ES-I3 (cell line): ENCODE results near the gene FAHD2A.

Experiments
- H3K36me3 ChIP-seq: 2 replicates; pipeline ENCODE4 v1.6.1; 2013; ENCODE audit warnings: mild to moderate bottlenecking, low read length, control low read depth, moderate library complexity; ENCODE audit not compliant: insufficient read depth
- H3K4me1 ChIP-seq: 2 replicates; pipeline ENCODE4 v1.6.1; 2013; ENCODE audit warnings: mild to moderate bottlenecking, control low read depth, low read length; ENCODE audit not compliant: insufficient read depth
- H3K9ac ChIP-seq: 2 replicates; pipeline ENCODE4 v1.6.1; 2013; ENCODE audit warnings: low read depth, mild to moderate bottlenecking, low read length, moderate library complexity
- H3K9me3 ChIP-seq: 2 replicates; pipeline ENCODE4 v1.6.1; 2013; ENCODE audit warnings: mild to moderate bottlenecking, low read length, moderate library complexity; ENCODE audit not compliant: control insufficient read depth, insufficient read depth

FAHD2A gene

GRCh38 chr2:95381212-95382191 is 21.0 kb upstream of the FAHD2A start:
- no peaks in the 10 kb centered on the region for H3K9me3 ChIP-seq
- no peaks in the 10 kb centered on the region for H3K36me3 ChIP-seq
- no peaks in the 10 kb centered on the region; the same call in 1 of the 2 replicates for H3K4me1 ChIP-seq
- H3K9ac ChIP-seq = no peak overlapping the region

- H3K9me3 ChIP-seq = no peaks in the 10 kb centered on the region
- no peak overlapping the region for H3K9ac ChIP-seq
- no peaks in the 10 kb centered on the region; the same call in 1 of the 2 replicates for H3K4me1 ChIP-seq
- no peaks in the 10 kb centered on the region for H3K36me3 ChIP-seq
Measured at GRCh38 chr2:95382192-95382591, 20.3 kb upstream of the FAHD2A start.

GRCh38 chr2:95382686-95383634 is 19.5 kb upstream of the FAHD2A start:
- no peaks in the 10 kb centered on the region for H3K9me3 ChIP-seq
- H3K4me1 ChIP-seq = no peaks in the 10 kb centered on the region; the same call in 1 of the 2 replicates
- no peak overlapping the region for H3K9ac ChIP-seq
- H3K36me3 ChIP-seq = no peaks in the 10 kb centered on the region

- H3K9ac ChIP-seq = no peak overlapping the region
- H3K9me3 ChIP-seq = no peaks in the 10 kb centered on the region
- no peaks in the 10 kb centered on the region; the same call in 1 of the 2 replicates for H3K4me1 ChIP-seq
- no peaks in the 10 kb centered on the region for H3K36me3 ChIP-seq
Measured at GRCh38 chr2:95383635-95384027, 18.9 kb upstream of the FAHD2A start.

- Histone ChIP-seq H3K36me3 (no peaks in the 10 kb centered on the region), H3K4me1 (no peaks in the 10 kb centered on the region; the same call in 1 of the 2 replicates), H3K9me3 (no peaks in the 10 kb centered on the region), H3K9ac (no peak overlapping the region)
Measured at GRCh38 chr2:95384854-95385569, 17.5 kb upstream of the FAHD2A start.

GRCh38 chr2:95385570-95385984 is 16.9 kb upstream of the FAHD2A start:
- no peaks in the 10 kb centered on the region for H3K36me3 ChIP-seq
- H3K9me3 ChIP-seq = no peaks in the 10 kb centered on the region
- H3K4me1 ChIP-seq = no peaks in the 10 kb centered on the region; the same call in 1 of the 2 replicates
- H3K9ac ChIP-seq = no peak overlapping the region

- Histone ChIP-seq H3K36me3 (no peaks in the 10 kb centered on the region), H3K9me3 (no peaks in the 10 kb centered on the region), H3K9ac (no peak overlapping the region), H3K4me1 (no peaks in the 10 kb centered on the region; the same call in 1 of the 2 replicates)
Measured at GRCh38 chr2:95386031-95386430, 16.5 kb upstream of the FAHD2A start.

GRCh38 chr2:95387358-95387757 is 15.2 kb upstream of the FAHD2A start:
- no peak overlapping the region for H3K9ac ChIP-seq
- no peaks in the 10 kb centered on the region for H3K36me3 ChIP-seq
- no peaks in the 10 kb centered on the region; the same call in 1 of the 2 replicates for H3K4me1 ChIP-seq
- no peaks in the 10 kb centered on the region for H3K9me3 ChIP-seq

GRCh38 chr2:95388091-95388692 is 14.3 kb upstream of the FAHD2A start:
- H3K9ac ChIP-seq = no peak overlapping the region
- H3K9me3 ChIP-seq = no peaks in the 10 kb centered on the region
- no peaks in the 10 kb centered on the region for H3K36me3 ChIP-seq
- no peaks in the 10 kb centered on the region; the same call in 1 of the 2 replicates for H3K4me1 ChIP-seq

- Histone ChIP-seq H3K9me3 (no peaks in the 10 kb centered on the region), H3K9ac (no peak overlapping the region; the same call in 1 of the 2 replicates), H3K4me1 (no peaks in the 10 kb centered on the region; the same call in 1 of the 2 replicates), H3K36me3 (no peaks in the 10 kb centered on the region)
Measured at GRCh38 chr2:95388856-95389244, 13.7 kb upstream of the FAHD2A start.

GRCh38 chr2:95389245-95390119 is 13.0 kb upstream of the FAHD2A start:
- Histone ChIP-seq H3K36me3 (no peaks in the 10 kb centered on the region), H3K9me3 (no peaks in the 10 kb centered on the region), H3K4me1 (no peaks in the 10 kb centered on the region; the same call in 1 of the 2 replicates), H3K9ac (no peak overlapping the region; the same call in 1 of the 2 replicates)

GRCh38 chr2:95390272-95390880 is 12.1 kb upstream of the FAHD2A start:
- Histone ChIP-seq H3K36me3 (no peaks in the 10 kb centered on the region), H3K9ac (no peak overlapping the region), H3K4me1 (no peaks in the 10 kb centered on the region; the same call in 1 of the 2 replicates), H3K9me3 (no peaks in the 10 kb centered on the region)
